ENCODE results near the gene ZNF74. TPM values are rescaled to one million over a fixed set of nuclear protein-coding genes. Genes with fewer than 3 reads are reported as not detected.
"Not testable (repeated sequence)": the region's sequence is repeated elsewhere in the genome, so short reads cannot be mapped to it uniquely, and the experiment has no call there.

ZNF74 gene
- total RNA-seq, 4 donors from 2014 or later: 7.9 to 10.7 (median 9.2) TPM

DNA sequence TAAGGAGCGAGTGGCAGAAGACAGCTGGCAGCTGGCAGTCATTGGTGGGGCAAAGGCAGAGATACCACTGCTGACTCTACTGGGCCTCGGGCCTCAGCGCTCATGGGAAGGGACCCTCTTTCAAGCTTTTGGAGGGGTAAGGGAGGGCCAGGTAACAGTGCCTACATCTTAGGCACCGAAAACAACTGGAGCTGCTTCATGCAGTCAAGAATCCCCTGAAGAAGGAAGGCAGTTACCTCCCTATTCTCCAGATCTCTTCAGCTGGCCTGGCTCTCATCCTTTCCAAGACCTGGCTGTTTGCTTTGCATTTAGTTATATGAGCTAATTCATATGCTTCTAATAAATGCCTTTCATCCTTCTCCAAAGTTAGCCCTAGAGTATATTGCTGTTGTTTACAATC, 15.8 kb upstream of the ZNF74 start:
- WGBS, 2 donors: 81 to 88% methylated on average over 4 of the region's 4 CpGs
- Histone ChIP-seq H3K9me3 (no peaks in the 10 kb centered on the region), H3K4me3 (no peak overlapping the region), H3K27ac (no peak overlapping the region), H3K4me1 (peaks cover 0 to 8% (median 0%) of the 10 kb centered on the region in 3 donors), H3K36me3 (no peaks in the 10 kb centered on the region), H3K27me3 (no peaks in the 10 kb centered on the region)
- no peak for TF ChIP-seq POLR2A (IDR thresholded peaks at IDR 0.05)
- TF ChIP-seq, protein P1, sequence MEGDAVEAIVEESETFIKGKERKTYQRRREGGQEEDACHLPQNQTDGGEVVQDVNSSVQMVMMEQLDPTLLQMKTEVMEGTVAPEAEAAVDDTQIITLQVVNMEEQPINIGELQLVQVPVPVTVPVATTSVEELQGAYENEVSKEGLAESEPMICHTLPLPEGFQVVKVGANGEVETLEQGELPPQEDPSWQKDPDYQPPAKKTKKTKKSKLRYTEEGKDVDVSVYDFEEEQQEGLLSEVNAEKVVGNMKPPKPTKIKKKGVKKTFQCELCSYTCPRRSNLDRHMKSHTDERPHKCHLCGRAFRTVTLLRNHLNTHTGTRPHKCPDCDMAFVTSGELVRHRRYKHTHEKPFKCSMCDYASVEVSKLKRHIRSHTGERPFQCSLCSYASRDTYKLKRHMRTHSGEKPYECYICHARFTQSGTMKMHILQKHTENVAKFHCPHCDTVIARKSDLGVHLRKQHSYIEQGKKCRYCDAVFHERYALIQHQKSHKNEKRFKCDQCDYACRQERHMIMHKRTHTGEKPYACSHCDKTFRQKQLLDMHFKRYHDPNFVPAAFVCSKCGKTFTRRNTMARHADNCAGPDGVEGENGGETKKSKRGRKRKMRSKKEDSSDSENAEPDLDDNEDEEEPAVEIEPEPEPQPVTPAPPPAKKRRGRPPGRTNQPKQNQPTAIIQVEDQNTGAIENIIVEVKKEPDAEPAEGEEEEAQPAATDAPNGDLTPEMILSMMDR (IDR thresholded peaks at IDR 0.05): no peak
- DNase-seq: no peak
- intact Hi-C loops (cut with DNase I): no loop called here

DNA sequence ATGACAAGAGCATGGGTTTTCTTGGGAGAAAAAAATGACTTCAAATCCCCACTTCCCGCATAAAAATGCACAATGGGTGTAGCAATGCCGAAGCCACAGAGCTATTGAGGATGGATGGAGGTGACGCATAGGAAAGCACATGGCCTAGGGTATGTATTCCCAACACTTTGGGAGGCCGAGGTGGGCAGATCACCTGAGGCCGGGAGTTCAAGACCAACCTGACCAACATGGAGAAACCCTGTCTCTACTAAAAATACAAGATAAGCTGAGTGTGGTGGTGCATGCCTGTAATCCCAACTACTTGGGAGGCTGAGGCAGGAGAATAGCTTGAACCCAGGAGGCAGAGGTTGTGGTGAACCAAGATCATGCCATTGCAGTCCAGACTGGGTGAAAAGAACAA, 15.3 kb upstream of the ZNF74 start:
- H3K9me3 ChIP-seq; H3K4me1 ChIP-seq; intact Hi-C loops (cut with DNase I); DNase-seq; H3K36me3 ChIP-seq; H3K4me3 ChIP-seq; H3K27ac ChIP-seq; H3K27me3 ChIP-seq: not testable (repeated sequence)
- WGBS, 2 donors: 81 to 90% methylated on average over 4 to 5 of the region's 5 CpGs

DNA sequence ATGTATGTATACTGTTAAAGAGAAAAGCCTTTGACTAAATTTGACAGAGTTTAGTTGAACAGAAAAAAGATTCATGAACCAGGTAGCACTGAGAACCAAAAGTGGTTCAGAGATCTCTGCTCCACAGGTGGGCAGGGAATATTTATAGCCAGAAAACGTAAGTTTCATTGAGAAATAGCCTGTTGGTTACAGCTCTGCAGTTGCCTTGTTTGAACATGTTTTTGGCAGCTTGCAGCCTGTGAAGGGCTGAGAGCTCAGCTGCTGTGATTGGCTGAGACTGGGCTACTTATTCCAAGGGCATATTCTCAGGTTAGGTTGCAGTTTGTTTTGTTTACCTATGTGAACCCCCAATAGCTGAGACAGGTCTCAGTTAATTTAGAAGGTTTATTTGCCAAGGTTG, 13.5 kb upstream of the ZNF74 start:
- Histone ChIP-seq H3K9me3 (no peaks in the 10 kb centered on the region), H3K27me3 (peaks cover 0 to 12% (median 0%) of the 10 kb centered on the region in 4 donors), H3K4me3 (no peak overlapping the region), H3K36me3 (no peaks in the 10 kb centered on the region), H3K27ac (no peak overlapping the region), H3K4me1 (peaks cover 0 to 8% (median 0%) of the 10 kb centered on the region in 3 donors)
- no peak for DNase-seq
- intact Hi-C loops (cut with DNase I): no loop called here
- TF ChIP-seq POLR2A (IDR thresholded peaks at IDR 0.05): no peak
- TF ChIP-seq, protein P1 (IDR thresholded peaks at IDR 0.05): no peak
- 11 to 26% methylated on average over 1 of the region's 1 CpG for WGBS, 2 donors

DNA sequence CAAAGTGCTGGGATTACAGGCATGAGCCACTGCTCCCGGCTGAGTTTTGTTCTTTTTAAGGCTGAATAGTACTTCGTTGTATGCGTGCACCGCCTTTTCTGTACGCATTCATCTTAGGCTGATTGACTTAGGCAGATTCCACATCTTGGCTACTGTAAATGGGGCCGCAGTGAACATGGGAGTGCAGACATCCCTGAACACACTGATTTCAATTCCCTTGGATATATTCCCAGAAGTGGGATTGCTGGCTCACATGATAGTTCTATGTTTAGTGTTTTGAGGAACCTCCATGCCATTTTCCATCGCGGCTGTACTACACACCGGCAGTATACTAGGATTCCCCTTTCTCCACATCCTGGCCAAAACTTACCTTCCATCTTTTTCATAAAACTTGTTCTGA, 10.4 kb upstream of the ZNF74 start:
- no peaks in the 10 kb centered on the region for H3K36me3 ChIP-seq
- WGBS, 2 donors: 82 to 89% methylated on average over 9 of the region's 9 CpGs
- no peak overlapping the region for H3K27ac ChIP-seq
- no peaks in the 10 kb centered on the region for H3K9me3 ChIP-seq
- DNase-seq: no peak
- peaks cover 0 to 24% (median 0%) of the 10 kb centered on the region in 4 donors for H3K27me3 ChIP-seq
- H3K4me3 ChIP-seq: no peak overlapping the region
- intact Hi-C loops (cut with DNase I): no loop called here
- TF ChIP-seq POLR2A (IDR thresholded peaks at IDR 0.05): no peak
- TF ChIP-seq, protein P1 (IDR thresholded peaks at IDR 0.05): no peak
- H3K4me1 ChIP-seq: peaks cover 0 to 8% (median 0%) of the 10 kb centered on the region in 3 donors

DNA sequence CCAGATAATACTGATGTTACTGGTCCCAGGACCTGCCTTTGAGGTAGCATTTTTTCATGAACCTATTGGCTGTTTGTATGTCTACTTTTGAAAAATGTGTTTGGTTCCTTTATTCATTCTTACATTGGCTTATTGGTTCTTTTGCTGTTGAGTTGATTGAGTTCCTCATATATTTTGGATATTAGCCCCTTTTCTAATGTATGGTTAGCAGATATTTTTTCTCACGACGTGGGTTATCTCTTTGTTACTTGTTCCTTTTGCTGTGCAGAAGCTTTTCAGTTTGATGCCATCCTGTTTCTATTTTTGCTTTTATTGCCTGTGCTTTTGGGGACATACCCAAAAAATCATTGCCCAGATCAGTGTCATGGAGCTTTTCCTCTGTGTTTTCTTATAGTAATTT, 9.8 kb upstream of the ZNF74 start:
- DNase-seq: no peak
- no peaks in the 10 kb centered on the region for H3K9me3 ChIP-seq
- intact Hi-C loops (cut with DNase I): no loop called here
- TF ChIP-seq, protein P1 (IDR thresholded peaks at IDR 0.05): no peak
- TF ChIP-seq POLR2A (IDR thresholded peaks at IDR 0.05): no peak
- H3K36me3 ChIP-seq: no peaks in the 10 kb centered on the region
- peaks cover 0 to 24% (median 0%) of the 10 kb centered on the region in 4 donors for H3K27me3 ChIP-seq
- H3K27ac ChIP-seq: no peak overlapping the region
- no peak overlapping the region for H3K4me3 ChIP-seq
- H3K4me1 ChIP-seq: peaks cover 0 to 8% (median 0%) of the 10 kb centered on the region in 3 donors
- 60 to 75% methylated on average over 2 of the region's 2 CpGs for WGBS, 2 donors

DNA sequence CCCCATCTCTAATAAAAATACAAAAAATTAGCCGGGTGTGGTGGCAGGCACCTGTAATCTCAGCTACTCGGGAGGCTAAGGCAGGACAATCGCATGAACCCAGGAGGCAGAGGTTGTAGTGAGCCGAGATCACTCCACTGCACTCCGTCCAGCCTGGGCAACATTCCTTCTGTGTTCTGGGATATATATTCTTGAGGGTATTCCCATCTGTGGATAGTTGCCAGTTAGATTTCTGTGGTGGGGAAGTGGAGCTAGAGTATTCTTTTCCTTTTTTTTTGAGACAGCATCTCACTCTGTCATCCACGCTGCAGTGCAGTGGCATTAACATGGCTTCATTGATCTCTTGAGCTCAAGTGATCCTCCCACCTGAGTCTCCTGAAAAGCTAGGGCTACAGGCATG, 9.1 kb upstream of the ZNF74 start:
- no peak for DNase-seq
- Histone ChIP-seq H3K9me3 (no peaks in the 10 kb centered on the region), H3K36me3 (no peaks in the 10 kb centered on the region), H3K27ac (no peak overlapping the region), H3K4me1 (peaks cover 0 to 8% (median 0%) of the 10 kb centered on the region in 3 donors), H3K27me3 (peaks cover 0 to 24% (median 0%) of the 10 kb centered on the region in 4 donors), H3K4me3 (no peak overlapping the region)
- TF ChIP-seq POLR2A (IDR thresholded peaks at IDR 0.05): no peak
- TF ChIP-seq, protein P1 (IDR thresholded peaks at IDR 0.05): no peak
- intact Hi-C loops (cut with DNase I): no loop called here
- WGBS, 2 donors: 94 to 98% methylated on average over 6 of the region's 6 CpGs
